ENCODE results near the gene CHD3.

- TF ChIP-seq POLR2AphosphoS5 (IDR thresholded peaks at IDR 0.05; ENCODE audit: low read depth), result no peak
- no peak for TF ChIP-seq CTCF (IDR thresholded peaks at IDR 0.05; ENCODE audit: insufficient read depth, low read length)
- TF ChIP-seq GABPA (IDR thresholded peaks at IDR 0.05; ENCODE audit: low read depth), result no peak
- TF ChIP-seq REST (IDR thresholded peaks at IDR 0.05; ENCODE audit: insufficient replicate concordance, low read depth), result no peak
- TF ChIP-seq SPI1 (IDR thresholded peaks at IDR 0.05; ENCODE audit: borderline replicate concordance, low read depth), result no peak
Observed at GRCh38 chr17:7959503-7960253, 71.1 kb downstream of the CHD3 start.

Data from HL-60 (cell line).